GM19239 (cell line): ENCODE data around the gene CHFR.
"Not testable (repeated sequence)": the region's sequence is repeated elsewhere in the genome, so short reads cannot be mapped to it uniquely, and the experiment has no call there.

Experiments
- DNase-seq: peaks from one replicate; pipeline ENCODE4 v3.0.0; 2011; ENCODE audit warnings: low spot score; ENCODE audit not compliant: insufficient read length
- FAIRE-seq: peaks from 2 replicates; lab custom pipeline; 2011; peaks lifted over from hg19 to GRCh38; lab: Jason Lieb, UNC

Gene CHFR

DNA sequence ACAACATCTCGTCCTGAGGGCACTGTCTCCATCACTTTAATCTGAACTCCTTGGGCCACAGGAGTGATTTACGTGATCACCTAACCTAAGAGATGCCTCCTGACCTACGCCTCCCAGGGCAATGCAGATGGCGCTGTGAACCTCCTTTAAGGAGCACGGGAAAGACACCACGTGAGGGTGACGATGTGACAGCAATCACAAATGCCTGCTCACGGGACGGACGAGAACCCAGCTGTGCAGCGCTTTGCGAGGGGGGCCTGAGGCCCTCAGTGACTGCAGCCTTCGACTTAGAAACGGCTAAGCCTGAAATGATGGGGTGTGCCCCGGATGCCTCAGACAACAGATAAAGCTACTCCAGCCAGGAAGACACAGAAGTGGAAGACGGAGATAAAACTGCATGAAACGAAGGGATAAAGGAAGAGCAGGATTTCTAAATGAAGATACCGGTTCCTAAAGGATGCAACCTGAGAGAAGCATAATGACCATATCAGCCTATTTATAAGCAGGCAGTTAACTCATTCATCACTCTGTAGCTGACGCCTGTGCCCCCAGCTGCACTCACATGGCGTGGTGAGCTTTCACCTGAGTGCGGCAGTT lies 44.9 kb downstream of the CHFR start:
- FAIRE-seq = no peak
- no peak for DNase-seq

DNA sequence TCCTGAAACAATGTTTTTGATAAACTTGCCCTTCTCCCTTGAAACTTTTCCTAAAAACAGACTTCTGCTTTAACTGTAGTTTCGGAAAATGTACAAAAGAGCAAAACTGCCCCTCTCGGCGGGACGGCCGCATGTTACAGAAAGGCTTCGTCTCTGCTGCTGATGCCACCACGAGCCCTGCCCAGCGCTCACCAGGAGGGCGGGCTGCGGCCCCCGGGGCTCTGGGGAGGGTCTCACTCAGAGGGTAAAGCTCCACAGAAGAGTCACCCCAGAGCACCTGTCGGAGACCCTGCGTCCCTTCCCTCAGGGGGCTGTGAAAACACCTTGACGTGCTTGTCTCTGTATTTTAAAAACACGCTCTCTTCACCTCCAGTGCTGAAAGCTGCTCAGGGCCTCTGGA lies 46.3 kb downstream of the CHFR start:
- no peak for DNase-seq
- no peak for FAIRE-seq

GRCh38 chr12:132840536-132840935 lies 46.9 kb downstream of the CHFR start:
- FAIRE-seq = no peak

DNA sequence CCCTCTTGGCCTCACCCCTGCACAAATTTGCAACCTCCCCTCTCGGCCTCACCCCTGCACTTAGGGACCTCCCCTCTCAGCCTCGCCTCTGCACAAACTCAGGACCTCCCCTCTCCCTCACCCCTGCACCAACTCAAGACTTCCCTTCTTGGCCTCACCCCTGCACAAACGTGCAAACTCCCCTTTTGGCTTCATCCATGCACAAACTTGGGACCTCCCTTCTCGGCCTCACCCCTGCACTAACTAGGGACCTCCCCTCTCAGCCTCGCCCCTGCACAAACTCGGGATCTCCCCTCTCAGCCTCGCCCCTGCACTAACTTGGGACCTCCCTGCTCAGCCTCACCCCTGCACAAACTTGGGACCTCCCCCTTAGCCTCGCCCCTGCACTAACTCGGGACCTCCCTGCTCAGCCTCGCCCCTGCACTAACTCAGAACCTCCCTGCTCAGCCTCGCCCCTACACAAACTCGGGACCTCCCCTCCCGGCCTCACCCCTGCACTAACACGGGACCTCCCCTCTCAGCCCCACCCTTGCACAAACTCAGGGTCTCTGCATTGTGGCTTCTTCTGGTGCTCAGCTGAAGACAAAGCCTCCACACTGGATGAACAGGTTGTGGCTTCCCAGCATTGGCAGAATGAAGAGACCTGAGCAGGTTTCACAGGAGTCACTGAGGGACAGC lies 47.7 kb downstream of the CHFR start:
- DNase-seq (no peak), FAIRE-seq (no peak)

More at GRCh38 chr12:132840536-132840935, 46.9 kb downstream of the CHFR start:
- DNase-seq = no peak

DNA sequence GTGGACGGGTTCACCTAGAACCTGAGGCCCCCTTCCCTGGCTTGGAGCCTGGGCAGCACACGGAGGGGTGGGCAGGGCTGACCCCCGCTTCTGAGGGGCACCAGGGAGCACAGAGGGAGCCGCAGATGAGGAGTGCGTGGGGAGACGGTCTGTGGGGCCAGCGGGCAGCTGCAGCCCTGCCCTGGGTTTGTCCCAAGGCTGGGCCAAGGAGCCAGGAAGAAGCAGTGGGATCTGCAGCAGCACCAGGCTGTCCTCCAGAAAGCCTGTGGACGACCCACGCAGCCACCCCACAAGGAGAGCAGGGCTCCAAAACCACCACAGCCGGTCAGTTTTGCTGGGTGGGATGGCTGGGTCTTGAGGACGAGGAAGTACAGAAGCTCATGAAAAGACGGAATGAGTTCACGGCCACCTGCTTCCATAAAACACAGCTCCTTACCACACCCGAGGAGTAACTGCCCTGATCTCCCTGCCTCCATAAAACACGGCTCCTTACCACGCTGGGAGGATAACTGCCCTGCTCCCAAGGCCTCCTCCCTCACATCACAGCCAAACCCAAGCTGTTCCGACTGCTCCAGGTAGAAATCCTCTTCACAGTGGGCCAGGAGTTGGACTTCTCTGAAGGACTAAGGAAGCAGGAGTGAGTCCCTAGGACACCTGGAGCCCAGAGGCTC lies 48.9 kb downstream of the CHFR start:
- DNase-seq (no peak), FAIRE-seq (no peak)

DNA sequence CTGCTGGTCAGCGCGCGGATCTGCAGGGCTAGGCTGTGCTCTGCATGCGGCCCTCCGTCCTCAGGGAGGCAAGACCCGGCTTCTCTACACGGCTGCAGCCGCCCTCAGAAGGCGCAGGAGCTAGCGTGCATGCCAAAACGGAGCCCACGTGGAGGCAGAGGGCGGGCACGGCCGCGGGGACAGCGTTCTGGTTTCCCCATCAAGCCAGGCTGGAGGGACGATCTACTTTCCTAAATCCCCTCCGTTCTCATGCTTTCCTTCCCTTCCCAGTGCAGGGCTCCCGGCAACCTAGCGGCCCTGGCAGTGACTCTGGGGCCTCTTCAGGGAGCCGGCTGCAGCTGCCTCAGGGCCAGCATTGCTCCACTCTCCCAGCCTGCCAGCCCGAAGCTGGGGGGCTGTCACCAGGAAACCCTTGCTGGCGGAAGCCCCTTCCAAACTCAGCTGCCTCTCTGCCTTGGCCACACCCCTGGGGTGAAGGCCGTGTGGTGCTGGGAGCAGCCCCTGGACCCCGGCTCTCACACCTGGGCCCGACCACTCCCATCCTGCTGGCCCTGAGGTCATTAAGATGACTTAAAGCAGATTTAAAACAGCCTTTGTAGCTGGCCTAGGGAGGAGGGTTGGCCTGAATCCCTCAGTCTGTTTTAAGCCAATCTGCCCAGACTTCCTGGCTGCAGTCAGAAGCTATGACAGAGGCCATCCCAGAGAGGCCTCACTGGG lies 49.6 kb downstream of the CHFR start:
- no peak for DNase-seq
- FAIRE-seq = no peak

GRCh38 chr12:132836795-132837331 lies 50.5 kb downstream of the CHFR start:
- FAIRE-seq = no peak
- no peak for DNase-seq

DNA sequence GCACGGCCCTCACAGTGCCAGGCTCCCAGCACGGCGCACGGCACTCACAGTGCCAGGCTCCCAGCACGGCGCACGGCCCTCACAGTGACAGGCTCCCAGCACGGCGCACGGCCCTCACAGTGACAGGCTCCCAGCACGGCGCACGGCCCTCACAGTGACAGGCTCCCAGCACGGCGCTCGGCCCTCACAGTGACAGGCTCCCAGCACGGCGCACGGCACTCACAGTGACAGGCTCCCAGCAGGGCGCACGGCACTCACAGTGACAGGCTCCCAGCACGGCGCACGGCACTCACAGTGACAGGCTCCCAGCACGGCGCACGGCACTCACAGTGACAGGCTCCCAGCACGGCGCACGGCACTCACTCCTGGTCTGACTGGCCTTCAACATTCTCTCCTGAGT lies 51.2 kb downstream of the CHFR start:
- not testable (repeated sequence) for DNase-seq, FAIRE-seq

DNA sequence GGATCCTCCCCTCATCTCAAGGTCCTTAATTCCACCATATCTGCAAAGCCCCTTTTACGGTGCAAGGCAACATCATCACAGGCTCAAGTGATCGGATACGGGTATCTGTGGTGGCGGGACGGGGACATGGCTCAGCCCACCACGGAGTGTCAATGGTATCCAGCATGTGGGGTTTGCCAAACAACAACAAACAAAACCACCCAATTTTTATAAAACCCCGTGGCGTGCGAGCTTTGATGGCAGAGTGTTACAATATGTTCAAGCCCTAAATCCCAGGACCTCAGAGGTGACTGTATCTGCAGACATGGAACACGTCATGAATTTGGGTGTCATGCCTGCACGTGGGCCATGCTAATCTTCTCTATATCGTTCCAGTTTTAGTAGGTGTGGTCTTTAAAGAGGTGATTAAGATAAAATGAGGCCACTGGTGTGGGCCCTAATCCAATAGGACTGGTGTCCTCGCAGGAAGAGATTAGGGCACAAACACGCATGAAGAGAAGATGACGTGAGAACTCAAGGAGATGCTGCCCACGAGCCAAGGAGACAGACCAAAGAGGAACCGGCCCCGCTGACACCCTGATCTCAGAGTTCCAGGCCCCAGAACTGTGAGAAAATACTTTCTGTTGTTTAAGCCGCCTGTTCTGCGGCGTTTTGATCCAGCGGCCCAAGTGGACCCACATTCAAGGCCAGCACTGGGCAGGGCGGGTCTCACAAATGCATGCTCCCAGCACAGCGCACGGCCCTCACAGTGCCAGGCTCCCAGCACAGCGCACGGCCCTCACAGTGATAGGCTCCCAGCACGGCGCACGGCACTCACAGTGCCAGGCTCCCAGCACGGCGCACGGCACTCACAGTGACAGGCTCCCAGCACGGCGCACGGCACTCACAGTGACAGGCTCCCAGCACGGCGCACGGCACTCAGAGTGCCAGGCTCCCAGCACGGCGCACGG lies 52.1 kb downstream of the CHFR start:
- DNase-seq (no peak), FAIRE-seq (no peak)

GRCh38 chr12:132834181-132834711 lies 53.2 kb downstream of the CHFR start:
- FAIRE-seq (no peak), DNase-seq (no peak)

DNA sequence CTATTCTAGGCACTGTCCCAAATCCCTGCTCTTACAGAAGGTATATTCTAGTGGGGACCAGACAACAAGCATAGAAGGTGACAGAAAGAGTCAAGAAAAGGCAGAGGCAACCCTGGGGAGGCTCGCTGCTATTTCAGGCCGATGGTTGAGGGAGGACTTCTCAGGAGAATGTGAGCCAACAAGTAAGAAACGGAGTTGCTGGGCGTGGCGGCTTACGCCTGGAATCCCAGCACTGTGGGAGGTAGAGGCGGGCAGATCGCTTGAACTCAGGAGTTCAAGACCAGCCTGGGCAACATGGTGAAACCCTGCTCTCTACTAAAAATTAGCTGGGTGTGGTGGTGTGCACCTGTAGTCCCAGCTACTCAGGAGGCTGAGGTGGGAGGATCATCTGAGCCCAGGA lies 54.1 kb downstream of the CHFR start:
- DNase-seq = no peak
- no peak for FAIRE-seq

- FAIRE-seq (no peak), DNase-seq (no peak)
Measured at GRCh38 chr12:132831771-132832170, 55.6 kb downstream of the CHFR start.

DNA sequence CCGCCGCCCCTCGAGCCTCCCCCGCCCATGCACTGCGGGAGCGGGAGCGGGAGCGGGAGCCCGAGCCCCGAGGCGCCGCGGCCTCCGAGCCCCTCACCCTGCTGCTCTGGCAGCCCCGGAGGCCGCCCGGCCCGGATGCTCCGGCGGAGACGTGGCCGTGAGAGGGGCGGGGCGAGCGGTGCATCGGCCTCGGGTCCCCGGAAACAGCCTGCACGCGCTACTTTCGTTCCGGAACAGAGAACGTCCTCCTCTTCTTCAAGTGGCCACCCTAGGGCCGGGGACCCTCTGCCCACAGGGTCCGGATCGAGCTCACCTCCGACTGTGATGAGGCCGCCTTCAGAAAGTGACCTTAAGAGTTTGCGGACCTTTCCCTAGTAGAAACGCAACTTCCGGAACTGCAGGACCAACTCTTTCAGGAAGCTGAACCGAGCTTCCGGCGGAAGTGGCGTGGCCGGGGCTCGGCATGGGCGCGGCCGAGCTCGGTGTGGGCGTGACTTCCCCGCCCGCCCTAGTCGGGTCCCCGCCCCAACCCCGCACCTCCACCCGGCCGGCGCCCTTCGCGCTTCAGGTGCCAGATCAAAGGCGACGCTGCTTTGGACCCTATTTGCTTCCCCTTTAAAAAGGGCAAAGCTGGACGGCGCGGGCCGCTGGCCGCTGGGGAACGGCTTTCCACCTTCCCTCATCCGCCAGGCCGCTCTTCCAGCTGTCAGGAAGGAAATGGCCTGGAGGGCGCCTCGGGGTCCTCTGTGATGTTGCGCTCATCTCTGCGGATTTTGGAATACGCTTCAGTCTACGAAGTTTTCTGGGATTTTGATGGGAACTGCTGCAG lies 58.5 kb downstream of the CHFR start, which contains the start of gene GOLGA3:
Gene GOLGA3, minus strand, starts transcription at position 164 of the 829 bp plus-strand sequence. CDS start 6,741 bp downstream, outside the sequence.
- DNase-seq = peak; percentile 98
- peak; percentile 87 for FAIRE-seq

DNA sequence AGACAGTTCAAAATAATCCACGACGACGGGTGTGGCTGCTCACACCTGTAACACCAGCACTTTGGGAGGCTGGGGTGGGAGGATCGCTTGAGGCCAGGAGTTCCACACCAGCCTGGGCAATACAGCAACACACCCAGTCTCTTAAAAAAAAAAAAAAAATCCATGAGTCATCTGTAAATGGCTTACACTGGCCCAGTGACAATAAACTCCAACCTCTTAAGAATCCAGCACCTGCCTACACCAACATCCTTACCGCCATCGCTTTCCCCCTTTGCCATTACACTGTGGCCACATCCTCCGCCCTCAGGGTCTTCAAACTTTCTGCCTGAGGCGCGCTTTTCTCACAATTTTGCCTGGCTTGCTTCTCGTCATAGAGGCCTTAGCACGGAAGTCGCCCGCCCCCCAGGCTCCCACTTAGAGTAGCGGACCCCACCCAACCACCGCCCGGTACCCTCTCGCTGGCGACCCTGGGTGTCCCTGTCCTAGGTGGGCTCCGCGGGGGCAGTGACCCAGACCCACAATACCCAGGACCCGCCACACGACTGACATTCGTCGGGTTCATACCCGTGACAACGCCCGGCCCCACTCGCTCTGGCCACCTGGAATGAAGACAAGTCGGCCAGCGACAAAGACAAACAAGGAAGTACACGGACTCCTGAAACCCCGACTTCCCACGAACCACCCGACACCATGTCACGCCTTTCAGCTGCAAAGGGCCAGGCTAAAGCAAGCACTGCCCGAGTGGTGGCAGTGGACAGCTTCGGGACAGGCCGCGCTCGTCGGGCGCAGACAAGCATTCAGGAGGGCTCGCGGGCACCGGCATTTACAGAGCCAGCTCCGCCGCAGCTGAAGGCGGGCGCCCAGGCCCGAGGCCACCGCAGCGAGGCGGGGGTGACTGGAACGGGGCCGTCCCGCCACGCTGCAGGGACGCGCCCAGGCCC lies 59.4 kb downstream of the CHFR start:
- peak; percentile 47 for DNase-seq
- FAIRE-seq = peak; percentile 37

DNA sequence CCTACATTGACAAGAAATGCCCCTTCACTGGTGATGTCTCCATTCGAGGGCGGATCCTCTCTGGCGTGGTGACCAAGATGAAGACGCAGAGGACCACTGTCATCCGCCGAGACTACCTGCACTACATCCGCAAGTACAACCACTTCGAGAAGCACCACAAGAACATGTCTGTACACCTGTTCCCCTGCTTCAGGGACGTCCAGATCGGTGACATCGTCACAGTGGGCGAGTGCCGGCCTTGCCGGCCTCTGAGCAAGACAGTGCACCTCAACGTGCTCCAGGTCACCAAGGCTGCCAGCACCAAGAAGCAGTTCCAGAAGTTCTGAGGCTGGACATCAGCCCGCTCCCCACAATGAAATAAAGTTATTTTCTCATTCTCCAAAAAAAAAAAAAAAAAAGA lies 61.5 kb downstream of the CHFR start:
- DNase-seq (no peak), FAIRE-seq (no peak)

DNA sequence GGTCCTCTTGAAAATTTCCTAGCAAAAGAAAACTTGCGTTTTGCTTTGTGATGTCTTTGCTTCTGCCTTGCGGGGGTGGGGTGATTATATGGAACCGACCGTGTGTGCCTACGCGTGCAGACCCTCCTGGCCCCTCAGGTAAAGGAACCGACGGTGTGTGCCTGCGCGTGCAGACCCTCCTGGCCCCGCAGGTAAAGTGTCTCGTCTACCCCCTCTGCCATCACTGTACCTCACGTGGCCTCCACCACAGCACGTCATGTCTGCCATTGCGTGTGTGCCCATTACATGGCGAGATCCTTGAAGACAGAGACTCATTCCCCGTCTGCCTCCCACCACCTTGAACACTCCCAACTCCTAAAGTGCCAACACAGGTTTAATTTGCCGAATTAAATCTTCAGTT lies 62.3 kb downstream of the CHFR start:
- no peak for FAIRE-seq
- DNase-seq = no peak

GRCh38 chr12:132824053-132824452 lies 63.4 kb downstream of the CHFR start:
- no peak for DNase-seq

More at GRCh38 chr12:132824053-132824452, 63.4 kb downstream of the CHFR start:
- no peak for FAIRE-seq
